A549 (cell line): ENCODE data around the gene CYP1A1.

Source experiments
- CHD4 ChIP-seq: fragments of 200-600 bp; sonication (generic); IDR thresholded peaks from 2 replicates; pipeline ENCODE4 v1.6.1; 2016; ENCODE audit warnings: antibody characterized with exemption, mild to moderate bottlenecking, borderline replicate concordance
- FOSL2 ChIP-seq, 2 experiments: fragments of 450-650 bp in 1 of 2; fragments of >200 bp in 1 of 2; sonication (Bioruptor Twin) in 1 of 2; formaldehyde crosslinking; IDR thresholded peaks; 2 replicates each; pipeline versions ENCODE4 v1.5.0 to v1.6.1; 2016 to 2020; ENCODE audit warnings: mild to moderate bottlenecking in 1 of 2, moderate library complexity in 1 of 2
- PBX3 ChIP-seq: IDR thresholded peaks from 2 replicates; pipeline ENCODE4 v1.6.1; 2012
- POLR2A ChIP-seq: IDR thresholded peaks from 2 replicates; pipeline ENCODE4 v1.6.1; 2012; ENCODE audit warnings: mild to moderate bottlenecking, low read length
- RAD21 ChIP-seq, 2 experiments: fragments of >200 bp in 1 of 2; sonication (Bioruptor Twin) in 1 of 2; formaldehyde crosslinking in 1 of 2; IDR thresholded peaks in 1 of 2; conservative IDR thresholded peaks in 1 of 2; 2 replicates in 1 of 2; 3 replicates in 1 of 2; pipeline ENCODE4 v1.6.1; 2012 to 2018; ENCODE audit warnings: inconsistent platforms in 1 of 2
- RFX5 ChIP-seq: fragments of 450-650 bp; IDR thresholded peaks from 2 replicates; pipeline ENCODE4 v1.7.1; 2014; ENCODE audit warnings: antibody characterized with exemption, mild to moderate bottlenecking, moderate library complexity
- TP53 ChIP-seq: fragments of 250-450 bp; sonication (Bioruptor Pico); IDR thresholded peaks from 2 replicates; pipeline ENCODE4 v1.5.0; 2021; ENCODE audit warnings: mild to moderate bottlenecking, moderate library complexity
- ZSCAN20 ChIP-seq: fragments of 250-450 bp; sonication (Bioruptor Pico); IDR thresholded peaks from 2 replicates; pipeline ENCODE4 v1.8.0; 2022; ENCODE audit warnings: mild to moderate bottlenecking, moderate library complexity
- TF ChIP-seq, protein P1 (sequence below): IDR thresholded peaks from 2 replicates; pipeline ENCODE4 v1.6.1; 2012
- TF ChIP-seq, protein P2 (sequence below): fragments of >200 bp; sonication (Bioruptor Twin); formaldehyde crosslinking; IDR thresholded peaks from 3 replicates; pipeline ENCODE4 v1.5.1; 2016

DNA sequence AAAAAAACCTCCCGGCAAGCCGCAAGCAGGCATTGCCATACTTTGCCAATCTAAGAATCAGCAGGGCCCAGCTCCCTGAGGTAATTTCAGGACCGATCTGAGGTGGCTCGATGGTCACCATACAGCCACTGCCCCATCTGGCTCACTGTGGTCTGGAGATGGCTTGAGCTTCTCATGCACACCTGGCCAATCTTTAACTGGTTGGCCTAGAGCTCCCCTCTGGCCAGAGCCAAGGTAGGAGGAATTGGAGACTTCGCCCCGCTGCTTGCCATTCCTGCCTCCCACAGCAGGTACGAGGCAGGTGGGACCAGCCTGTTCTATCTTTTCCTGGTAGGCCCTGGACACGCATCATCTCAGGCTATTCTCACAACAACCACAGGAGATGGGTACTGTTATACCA lies 33.4 kb upstream of the CYP1A1 start:
- TF ChIP-seq POLR2A (no peak), RAD21 (conservative IDR thresholded peaks at IDR 0.05 in 1 of 2, IDR thresholded peaks at IDR 0.05 in 1 of 2) (no peak), TP53 (CRISPR knock-in tag) (no peak), ZSCAN20 (CRISPR knock-in tag) (no peak), RFX5 (no peak), CHD4 (no peak), FOSL2 (IDR thresholded peaks at IDR 0.05) (no peak), FOSL2 (CRISPR knock-in tag; IDR thresholded peaks at IDR 0.05) (no peak), PBX3 (no peak)
- TF ChIP-seq, protein P1, sequence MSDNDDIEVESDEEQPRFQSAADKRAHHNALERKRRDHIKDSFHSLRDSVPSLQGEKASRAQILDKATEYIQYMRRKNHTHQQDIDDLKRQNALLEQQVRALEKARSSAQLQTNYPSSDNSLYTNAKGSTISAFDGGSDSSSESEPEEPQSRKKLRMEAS: no peak
- TF ChIP-seq, protein P2, sequence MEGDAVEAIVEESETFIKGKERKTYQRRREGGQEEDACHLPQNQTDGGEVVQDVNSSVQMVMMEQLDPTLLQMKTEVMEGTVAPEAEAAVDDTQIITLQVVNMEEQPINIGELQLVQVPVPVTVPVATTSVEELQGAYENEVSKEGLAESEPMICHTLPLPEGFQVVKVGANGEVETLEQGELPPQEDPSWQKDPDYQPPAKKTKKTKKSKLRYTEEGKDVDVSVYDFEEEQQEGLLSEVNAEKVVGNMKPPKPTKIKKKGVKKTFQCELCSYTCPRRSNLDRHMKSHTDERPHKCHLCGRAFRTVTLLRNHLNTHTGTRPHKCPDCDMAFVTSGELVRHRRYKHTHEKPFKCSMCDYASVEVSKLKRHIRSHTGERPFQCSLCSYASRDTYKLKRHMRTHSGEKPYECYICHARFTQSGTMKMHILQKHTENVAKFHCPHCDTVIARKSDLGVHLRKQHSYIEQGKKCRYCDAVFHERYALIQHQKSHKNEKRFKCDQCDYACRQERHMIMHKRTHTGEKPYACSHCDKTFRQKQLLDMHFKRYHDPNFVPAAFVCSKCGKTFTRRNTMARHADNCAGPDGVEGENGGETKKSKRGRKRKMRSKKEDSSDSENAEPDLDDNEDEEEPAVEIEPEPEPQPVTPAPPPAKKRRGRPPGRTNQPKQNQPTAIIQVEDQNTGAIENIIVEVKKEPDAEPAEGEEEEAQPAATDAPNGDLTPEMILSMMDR: no peak
